Esophagus muscularis mucosa (tissue), 2 donors: ENCODE data around the gene CXCR2.

Experiments used
- EP300 ChIP-seq: sonication (generic); formaldehyde crosslinking; IDR thresholded peaks from one replicate; pipeline ENCODE4 v1.6.1; 2017; ENCODE audit warnings: antibody characterized with exemption
- POLR2A ChIP-seq: fragments of 450-650 bp; IDR thresholded peaks from one replicate; pipeline ENCODE4 v1.6.1; 2017; ENCODE audit warnings: antibody characterized with exemption, moderate library complexity, mild to moderate bottlenecking, low read depth

DNA sequence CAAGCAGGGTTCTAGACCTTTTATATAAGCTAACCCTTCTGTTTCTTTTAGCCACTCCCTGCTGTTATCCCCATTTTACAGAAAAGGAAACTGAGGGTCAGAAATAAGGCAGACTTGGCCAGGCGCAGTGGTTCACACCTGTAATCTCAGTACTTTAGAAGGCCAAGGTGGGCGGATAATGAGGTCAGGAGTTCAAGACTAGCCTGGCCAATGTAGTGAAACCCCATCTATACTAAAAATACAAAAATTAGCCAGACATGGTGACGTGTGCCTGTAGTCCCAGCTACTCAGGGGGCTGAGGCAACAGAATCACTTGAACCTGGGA lies 42.5 kb upstream of the CXCR2 start:
- TF ChIP-seq EP300 (no peak), POLR2A (no peak)
